A549 (cell line): ENCODE results near the gene B4GALT2. TPM values are rescaled to one million over a fixed set of nuclear protein-coding genes. Genes with fewer than 3 reads are reported as not detected.

ENCODE experiments used
- ATAC-seq, 2 experiments: fragments of 200-7000 bp in 1 of 2; fragments of >200 bp in 1 of 2; cut with Nextera tagmentation in 1 of 2; cut with Tn5 transposase in 1 of 2; 3 replicates each; pipeline versions ENCODE4 v1.8.0 to v1.9.1; 2018 to 2020; ENCODE audit warnings: mild to moderate bottlenecking in 1 of 2, moderate library complexity in 1 of 2
- CTCF ChIA-PET: fragments of 300-600 bp; sonication (Branson Sonifier 250); formaldehyde crosslinking; extraction: SDS; loops from one replicate; lab custom pipeline; 2021; ENCODE audit warnings: antibody characterized with exemption, inconsistent platforms; lab: Yijun Ruan, JAX
- POLR2A ChIA-PET: fragments of 350-600 bp; formaldehyde crosslinking; extraction: SDS; loops from one replicate; lab custom pipeline; 2021; ENCODE audit warnings: antibody characterized with exemption, inconsistent platforms; lab: Yijun Ruan, JAX
- DNase-seq, 2 experiments: peaks; one replicate each; pipeline versions ENCODE4 v3.0.0 to v3.0.0-alpha.2; 2011 to 2016; ENCODE audit warnings: low read depth in 1 of 2, low spot score in 1 of 2
- FAIRE-seq: peaks from 2 replicates; lab custom pipeline; 2011; peaks lifted over from hg19 to GRCh38; lab: Jason Lieb, UNC
- H3K27ac ChIP-seq, 2 experiments: fragments of >200 bp; sonication (Bioruptor Twin); formaldehyde crosslinking; 3 replicates each; pipeline ENCODE4 v1.5.1; 2016 to 2017
- H3K4me1 ChIP-seq: fragments of >200 bp; sonication (Bioruptor Twin); formaldehyde crosslinking; 3 replicates; pipeline ENCODE4 v1.6.1; 2016
- H3K4me2 ChIP-seq: fragments of >200 bp; sonication (Bioruptor Twin); formaldehyde crosslinking; 3 replicates; pipeline ENCODE4 v1.6.1; 2016
- H3K4me3 ChIP-seq: fragments of >200 bp; sonication (Bioruptor Twin); formaldehyde crosslinking; 3 replicates; pipeline ENCODE4 v1.5.1; 2016
- H3K9me3 ChIP-seq: fragments of >200 bp; sonication (Bioruptor Twin); formaldehyde crosslinking; 3 replicates; pipeline ENCODE4 v1.6.1; 2016
- ATOH8 ChIP-seq: fragments of 250-450 bp; sonication (Bioruptor Pico); IDR thresholded peaks from 2 replicates; pipeline ENCODE4 v1.5.0; 2020; ENCODE audit warnings: low read depth, mild to moderate bottlenecking, moderate library complexity
- BHLHE40 ChIP-seq: IDR thresholded peaks from 2 replicates; pipeline ENCODE4 v1.6.1; 2012; ENCODE audit warnings: low read depth, low read length, inconsistent platforms
- E2F6 ChIP-seq: IDR thresholded peaks from 2 replicates; pipeline ENCODE4 v1.6.1; 2012; ENCODE audit warnings: low read depth, borderline replicate concordance
- EHMT2 ChIP-seq: fragments of 200-600 bp; sonication (generic); IDR thresholded peaks from 2 replicates; pipeline ENCODE4 v1.6.1; 2016; ENCODE audit warnings: antibody characterized with exemption, low read depth, mild to moderate bottlenecking, moderate library complexity
- HEYL ChIP-seq: fragments of 250-450 bp; sonication (Bioruptor Pico); IDR thresholded peaks from 2 replicates; pipeline ENCODE4 v1.8.0; 2021; ENCODE audit warnings: mild to moderate bottlenecking, moderate library complexity
- HMGXB4 ChIP-seq: fragments of 250-450 bp; sonication (Bioruptor Pico); IDR thresholded peaks from 2 replicates; pipeline ENCODE4 v1.5.0; 2021; ENCODE audit warnings: mild to moderate bottlenecking, moderate library complexity, borderline replicate concordance
- JUN ChIP-seq, 2 experiments: fragments of >200 bp; sonication (Bioruptor Twin); formaldehyde crosslinking; IDR thresholded peaks; 2 replicates in 1 of 2; 3 replicates in 1 of 2; pipeline ENCODE4 v1.6.1; 2016 to 2017
- KDM5A ChIP-seq: fragments of 200-600 bp; sonication (generic); IDR thresholded peaks from 2 replicates; pipeline ENCODE4 v1.6.1; 2016; ENCODE audit warnings: antibody characterized with exemption, mild to moderate bottlenecking
- NR3C1 ChIP-seq: fragments of >200 bp; sonication (Bioruptor Twin); formaldehyde crosslinking; IDR thresholded peaks from 3 replicates; pipeline ENCODE4 v1.6.1; 2017
- PHF8 ChIP-seq: fragments of 200-600 bp; sonication (generic); IDR thresholded peaks from 2 replicates; pipeline ENCODE4 v1.6.1; 2016; ENCODE audit warnings: low read depth, mild to moderate bottlenecking, antibody characterized with exemption, moderate library complexity, borderline replicate concordance
- POLR2A ChIP-seq: IDR thresholded peaks from 2 replicates; pipeline ENCODE4 v1.6.1; 2012; ENCODE audit warnings: mild to moderate bottlenecking, low read length
- RAD21 ChIP-seq, 2 experiments: fragments of >200 bp in 1 of 2; sonication (Bioruptor Twin) in 1 of 2; formaldehyde crosslinking in 1 of 2; IDR thresholded peaks in 1 of 2; conservative IDR thresholded peaks in 1 of 2; 2 replicates in 1 of 2; 3 replicates in 1 of 2; pipeline ENCODE4 v1.6.1; 2012 to 2018; ENCODE audit warnings: inconsistent platforms in 1 of 2
- REST ChIP-seq: fragments of 200-600 bp; sonication (generic); IDR thresholded peaks from 2 replicates; pipeline ENCODE4 v1.6.1; 2016; ENCODE audit warnings: antibody characterized with exemption, mild to moderate bottlenecking, moderate library complexity
- ZC3H11A ChIP-seq: fragments of 450-650 bp; IDR thresholded peaks from 2 replicates; pipeline ENCODE4 v1.6.1; 2014; ENCODE audit warnings: antibody characterized with exemption, mild to moderate bottlenecking
- ZNF302 ChIP-seq: fragments of 250-450 bp; sonication (Bioruptor Pico); IDR thresholded peaks from 2 replicates; pipeline ENCODE4 v1.9.0; 2021; ENCODE audit warnings: inconsistent platforms, mild to moderate bottlenecking, moderate library complexity
- ZSCAN20 ChIP-seq: fragments of 250-450 bp; sonication (Bioruptor Pico); IDR thresholded peaks from 2 replicates; pipeline ENCODE4 v1.8.0; 2022; ENCODE audit warnings: mild to moderate bottlenecking, moderate library complexity
- WGBS: methylation state at CpG from one replicate; pipeline ENCODE4 v1.1.6; 2017; ENCODE audit errors: missing lambda C conversion rate; 5-methylcytosine and 5-hydroxymethylcytosine counted together
- polyA plus RNA-seq, 4 experiments: library from polyadenylated mRNA; depleted of rRNA in 3 of 4; stranded (reverse); fragments of >200 nt; fragmentation: RNase III in 1 of 4; extraction: RNeasy Plus Mini Kit Qiagen cat#74134 plus additional on column Dnase treatment in 1 of 4; gene quantifications; 2 replicates in 3 of 4; 3 replicates in 1 of 4; pipeline ENCODE4 v1.2.3, GENCODE V29; 2011 to 2017

B4GALT2 gene
- polyA plus RNA-seq, 2 of the 4 experiments (the other 2 are of a cell fraction), result 19.0 to 35.8 TPM

- no peak for ATAC-seq
- POLR2A ChIA-PET, result no interaction called here
These were observed 37.3 kb downstream of the B4GALT2 start for GRCh38 chr1:44016041-44016889.

More at GRCh38 chr1:44016041-44016889, 37.3 kb downstream of the B4GALT2 start:
- no peak overlapping the region for H3K4me2 ChIP-seq
- H3K4me3 ChIP-seq, result no peak overlapping the region
- no peak for TF ChIP-seq POLR2A
- no peak for TF ChIP-seq RAD21 (conservative IDR thresholded peaks at IDR 0.05 in 1 of 2, IDR thresholded peaks at IDR 0.05 in 1 of 2)
- no peak for TF ChIP-seq ATOH8 (CRISPR knock-in tag)
- TF ChIP-seq HEYL (CRISPR knock-in tag), result no peak
- TF ChIP-seq E2F6, result no peak
- no peak for TF ChIP-seq REST
- no peak for TF ChIP-seq KDM5A
- no peak for TF ChIP-seq BHLHE40
- TF ChIP-seq EHMT2, result no peak
- TF ChIP-seq JUN (IDR thresholded peaks at IDR 0.05), result no peak
- TF ChIP-seq HMGXB4 (CRISPR knock-in tag), result no peak
- TF ChIP-seq ZC3H11A, result no peak
- TF ChIP-seq ZNF302 (CRISPR knock-in tag), result no peak
- TF ChIP-seq PHF8, result no peak
- TF ChIP-seq ZSCAN20 (CRISPR knock-in tag), result no peak
- no peak for TF ChIP-seq NR3C1
- 93% methylated on average over 19 of the region's 20 CpGs for WGBS
- no peaks in the 10 kb centered on the region for H3K4me1 ChIP-seq
- CTCF ChIA-PET, result interaction anchor here (0.6 to 25.3 kb wide), 3 partner anchors 12 to 20 kb away, joined by 5 to 412 read pairs (median 49); no protein-coding TSS in a partner anchor
- DNase-seq (no peak), FAIRE-seq (no peak)
- H3K27ac ChIP-seq, result no peak overlapping the region
- H3K9me3 ChIP-seq, result no peaks in the 10 kb centered on the region
